K562 (cell line): Measurements from ENCODE around the gene CLCN6. TPM values are rescaled to one million over a fixed set of nuclear protein-coding genes. Genes with fewer than 3 reads are reported as not detected.

Source experiments
- NR4A1 ChIP-seq, 2 experiments: fragments of 250-450 bp in 1 of 2; fragments of 450-650 bp in 1 of 2; sonication (Bioruptor Pico) in 1 of 2; IDR thresholded peaks; 2 replicates each; pipeline versions ENCODE4 v1.4.0 to v1.6.1; 2016 to 2020; ENCODE audit warnings: mild to moderate bottlenecking in 2 of 2, missing compliant biosample characterization in 1 of 2, missing genetic modification characterization in 1 of 2, moderate library complexity in 1 of 2
- PML ChIP-seq: IDR thresholded peaks from 2 replicates; pipeline ENCODE4 v1.6.1; 2012; ENCODE audit warnings: low read length, inconsistent platforms
- POLR2AphosphoS5 ChIP-seq: IDR thresholded peaks from 2 replicates; pipeline ENCODE4 v1.6.1; 2011; ENCODE audit warnings: mild to moderate bottlenecking, low read depth, low read length, moderate library complexity; ENCODE audit not compliant: control insufficient read depth, insufficient read depth
- POLR2G ChIP-seq: fragments of 200-400 bp; formaldehyde crosslinking; IDR thresholded peaks from 2 replicates; pipeline ENCODE4 v1.6.1; 2017; ENCODE audit warnings: low read depth, mild to moderate bottlenecking, antibody characterized with exemption, low read length, moderate library complexity
- RFX7 ChIP-seq: fragments of 250-450 bp; sonication (Bioruptor Pico); IDR thresholded peaks from 2 replicates; pipeline ENCODE4 v1.5.1; 2021; ENCODE audit warnings: mild to moderate bottlenecking
- SMC3 ChIP-seq: conservative IDR thresholded peaks from 2 replicates; pipeline ENCODE4 v1.6.1; 2011; ENCODE audit warnings: low read depth, low read length, improper control_type of control experiment; ENCODE audit not compliant: insufficient read depth
- TRIM28 ChIP-seq: fragments of 450-650 bp; IDR thresholded peaks from 2 replicates; pipeline ENCODE4 v1.6.1; 2017
- ZNF764 ChIP-seq: fragments of 250-450 bp; sonication (Bioruptor Pico); IDR thresholded peaks from 2 replicates; pipeline ENCODE4 v1.4.0; 2020; ENCODE audit warnings: low read depth, mild to moderate bottlenecking, moderate library complexity
- ZNF77 ChIP-seq: fragments of 250-450 bp; sonication (Bioruptor Pico); IDR thresholded peaks from 2 replicates; pipeline ENCODE4 v1.5.0; 2020
- polyA plus RNA-seq, 8 experiments: library from polyadenylated mRNA; depleted of rRNA in 4 of 8; stranded (reverse) in 5 of 8; unstranded in 3 of 8; fragments of >200 nt; fragmentation: Nextera tagmentation in 2 of 8; fragmentation: Illumina TruSeq in 1 of 8; extraction: Ambion mirVana in 2 of 8; extraction: Trizol in 1 of 8; gene quantifications; 2 replicates each; pipeline versions ENCODE4 v1.2.1 to v1.2.3, GENCODE V29; 2011 to 2014; ENCODE audit warnings: inconsistent platforms in 1 of 8, missing spikeins in 1 of 8
- total RNA-seq, 7 experiments: library from RNA; depleted of rRNA in 6 of 7; stranded (reverse); fragments of >200 nt in 6 of 7; fragmentation: Illumina TruSeq in 2 of 7; extraction: Trizol in 2 of 7; gene quantifications; 2 replicates each; pipeline versions ENCODE4 v1.2.1 to v1.2.3, GENCODE V29; 2011 to 2021; ENCODE audit warnings: low replicate concordance in 1 of 7
- TF ChIP-seq, protein P1 (sequence below): sonication (generic); formaldehyde crosslinking; IDR thresholded peaks from 2 replicates; pipeline ENCODE4 v1.8.0; 2022; ENCODE audit warnings: mild to moderate bottlenecking, missing genetic modification reagents
- TF ChIP-seq, protein P2 (sequence below), 2 experiments: IDR thresholded peaks in 1 of 2; conservative IDR thresholded peaks in 1 of 2; 2 replicates each; pipeline ENCODE4 v1.6.1; 2016; ENCODE audit warnings: low read depth in 2 of 2, mild to moderate bottlenecking in 1 of 2, missing compliant biosample characterization in 1 of 2, missing genetic modification characterization in 1 of 2, moderate library complexity in 1 of 2
- TF ChIP-seq, protein P3 (sequence below): fragments of 200-800 bp; sonication (Bioruptor generic); IDR thresholded peaks from 2 replicates; pipeline ENCODE4 v1.6.1; 2016; ENCODE audit warnings: missing genetic modification characterization, missing compliant biosample characterization

CLCN6 gene
- total and polyA plus RNA-seq, 9 of the 15 experiments (the other 6 are each of a cell fraction or from before 2014, with no cell fraction given): 2.0 to 21.8 (median 13.6) TPM

DNA sequence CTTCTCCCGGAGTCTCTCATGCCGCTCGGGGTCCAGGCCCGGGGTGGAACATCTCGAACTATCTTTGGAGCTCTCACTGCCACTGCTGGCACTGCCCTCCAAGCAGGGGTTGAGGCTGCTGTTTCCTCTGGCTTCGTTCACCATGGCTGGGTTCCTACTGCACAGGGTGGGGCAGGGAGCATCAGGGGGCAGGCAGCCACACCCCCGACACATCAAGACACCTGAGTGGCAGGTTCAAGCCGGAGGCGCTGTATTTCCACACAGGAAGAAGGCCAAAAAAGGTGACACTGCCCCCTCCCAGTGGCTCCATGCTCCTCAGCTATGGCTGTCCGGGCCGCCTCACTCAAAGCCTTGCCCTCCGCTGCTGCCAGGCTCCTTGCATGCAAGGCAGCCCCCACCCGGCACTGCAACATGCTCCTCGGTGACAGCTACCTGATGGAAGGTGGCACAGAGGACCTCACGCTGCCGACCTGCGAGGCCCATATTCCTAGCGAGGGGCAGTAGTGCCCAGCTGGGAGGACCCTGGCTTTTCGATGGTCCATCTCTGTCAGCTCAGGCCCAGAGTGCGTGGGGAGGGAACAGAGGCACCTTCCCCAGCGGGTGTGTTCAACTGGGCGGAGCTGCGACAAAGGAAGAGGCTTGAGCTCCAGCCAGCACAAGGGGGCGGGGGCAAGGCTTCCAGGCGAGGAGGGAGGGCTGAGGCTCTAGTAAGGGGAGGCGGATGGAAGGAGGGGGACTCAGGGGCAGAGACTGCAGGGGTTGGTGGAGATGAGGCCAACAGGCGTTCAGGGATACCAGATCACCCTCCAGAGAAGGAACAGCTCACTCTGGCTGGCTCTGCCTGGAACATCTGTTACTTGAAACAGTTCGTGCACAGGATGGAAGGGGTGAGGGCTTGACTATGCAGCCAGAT lies 2.8 kb upstream of the CLCN6 start (continued):
- no peak for TF ChIP-seq NR4A1 (CRISPR knock-in tag; IDR thresholded peaks at IDR 0.05)
- no peak for TF ChIP-seq NR4A1 (tag; IDR thresholded peaks at IDR 0.05)
- TF ChIP-seq PML: peak; percentile 71; the same call in 1 of the 2 replicates
- no peak for TF ChIP-seq ZNF764
- no peak for TF ChIP-seq ZNF77 (CRISPR knock-in tag)
- no peak for TF ChIP-seq RFX7 (CRISPR knock-in tag)
- TF ChIP-seq POLR2AphosphoS5: peak; percentile 32; the same call in 1 of the 2 replicates
- no peak for TF ChIP-seq SMC3
- peak; percentile 88 for TF ChIP-seq POLR2G
- TF ChIP-seq, protein P1, sequence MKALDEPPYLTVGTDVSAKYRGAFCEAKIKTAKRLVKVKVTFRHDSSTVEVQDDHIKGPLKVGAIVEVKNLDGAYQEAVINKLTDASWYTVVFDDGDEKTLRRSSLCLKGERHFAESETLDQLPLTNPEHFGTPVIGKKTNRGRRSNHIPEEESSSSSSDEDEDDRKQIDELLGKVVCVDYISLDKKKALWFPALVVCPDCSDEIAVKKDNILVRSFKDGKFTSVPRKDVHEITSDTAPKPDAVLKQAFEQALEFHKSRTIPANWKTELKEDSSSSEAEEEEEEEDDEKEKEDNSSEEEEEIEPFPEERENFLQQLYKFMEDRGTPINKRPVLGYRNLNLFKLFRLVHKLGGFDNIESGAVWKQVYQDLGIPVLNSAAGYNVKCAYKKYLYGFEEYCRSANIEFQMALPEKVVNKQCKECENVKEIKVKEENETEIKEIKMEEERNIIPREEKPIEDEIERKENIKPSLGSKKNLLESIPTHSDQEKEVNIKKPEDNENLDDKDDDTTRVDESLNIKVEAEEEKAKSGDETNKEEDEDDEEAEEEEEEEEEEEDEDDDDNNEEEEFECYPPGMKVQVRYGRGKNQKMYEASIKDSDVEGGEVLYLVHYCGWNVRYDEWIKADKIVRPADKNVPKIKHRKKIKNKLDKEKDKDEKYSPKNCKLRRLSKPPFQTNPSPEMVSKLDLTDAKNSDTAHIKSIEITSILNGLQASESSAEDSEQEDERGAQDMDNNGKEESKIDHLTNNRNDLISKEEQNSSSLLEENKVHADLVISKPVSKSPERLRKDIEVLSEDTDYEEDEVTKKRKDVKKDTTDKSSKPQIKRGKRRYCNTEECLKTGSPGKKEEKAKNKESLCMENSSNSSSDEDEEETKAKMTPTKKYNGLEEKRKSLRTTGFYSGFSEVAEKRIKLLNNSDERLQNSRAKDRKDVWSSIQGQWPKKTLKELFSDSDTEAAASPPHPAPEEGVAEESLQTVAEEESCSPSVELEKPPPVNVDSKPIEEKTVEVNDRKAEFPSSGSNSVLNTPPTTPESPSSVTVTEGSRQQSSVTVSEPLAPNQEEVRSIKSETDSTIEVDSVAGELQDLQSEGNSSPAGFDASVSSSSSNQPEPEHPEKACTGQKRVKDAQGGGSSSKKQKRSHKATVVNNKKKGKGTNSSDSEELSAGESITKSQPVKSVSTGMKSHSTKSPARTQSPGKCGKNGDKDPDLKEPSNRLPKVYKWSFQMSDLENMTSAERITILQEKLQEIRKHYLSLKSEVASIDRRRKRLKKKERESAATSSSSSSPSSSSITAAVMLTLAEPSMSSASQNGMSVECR (CRISPR knock-in tag): peak; percentile 98
- TF ChIP-seq, protein P2, sequence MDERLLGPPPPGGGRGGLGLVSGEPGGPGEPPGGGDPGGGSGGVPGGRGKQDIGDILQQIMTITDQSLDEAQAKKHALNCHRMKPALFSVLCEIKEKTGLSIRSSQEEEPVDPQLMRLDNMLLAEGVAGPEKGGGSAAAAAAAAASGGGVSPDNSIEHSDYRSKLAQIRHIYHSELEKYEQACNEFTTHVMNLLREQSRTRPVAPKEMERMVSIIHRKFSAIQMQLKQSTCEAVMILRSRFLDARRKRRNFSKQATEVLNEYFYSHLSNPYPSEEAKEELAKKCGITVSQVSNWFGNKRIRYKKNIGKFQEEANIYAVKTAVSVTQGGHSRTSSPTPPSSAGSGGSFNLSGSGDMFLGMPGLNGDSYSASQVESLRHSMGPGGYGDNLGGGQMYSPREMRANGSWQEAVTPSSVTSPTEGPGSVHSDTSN (CRISPR knock-in tag; IDR thresholded peaks at IDR 0.05; ENCODE audit: low read depth): no peak
- TF ChIP-seq, protein P2 (tag; conservative IDR thresholded peaks at IDR 0.05; ENCODE audit: low read depth): no peak
- TF ChIP-seq, protein P3, sequence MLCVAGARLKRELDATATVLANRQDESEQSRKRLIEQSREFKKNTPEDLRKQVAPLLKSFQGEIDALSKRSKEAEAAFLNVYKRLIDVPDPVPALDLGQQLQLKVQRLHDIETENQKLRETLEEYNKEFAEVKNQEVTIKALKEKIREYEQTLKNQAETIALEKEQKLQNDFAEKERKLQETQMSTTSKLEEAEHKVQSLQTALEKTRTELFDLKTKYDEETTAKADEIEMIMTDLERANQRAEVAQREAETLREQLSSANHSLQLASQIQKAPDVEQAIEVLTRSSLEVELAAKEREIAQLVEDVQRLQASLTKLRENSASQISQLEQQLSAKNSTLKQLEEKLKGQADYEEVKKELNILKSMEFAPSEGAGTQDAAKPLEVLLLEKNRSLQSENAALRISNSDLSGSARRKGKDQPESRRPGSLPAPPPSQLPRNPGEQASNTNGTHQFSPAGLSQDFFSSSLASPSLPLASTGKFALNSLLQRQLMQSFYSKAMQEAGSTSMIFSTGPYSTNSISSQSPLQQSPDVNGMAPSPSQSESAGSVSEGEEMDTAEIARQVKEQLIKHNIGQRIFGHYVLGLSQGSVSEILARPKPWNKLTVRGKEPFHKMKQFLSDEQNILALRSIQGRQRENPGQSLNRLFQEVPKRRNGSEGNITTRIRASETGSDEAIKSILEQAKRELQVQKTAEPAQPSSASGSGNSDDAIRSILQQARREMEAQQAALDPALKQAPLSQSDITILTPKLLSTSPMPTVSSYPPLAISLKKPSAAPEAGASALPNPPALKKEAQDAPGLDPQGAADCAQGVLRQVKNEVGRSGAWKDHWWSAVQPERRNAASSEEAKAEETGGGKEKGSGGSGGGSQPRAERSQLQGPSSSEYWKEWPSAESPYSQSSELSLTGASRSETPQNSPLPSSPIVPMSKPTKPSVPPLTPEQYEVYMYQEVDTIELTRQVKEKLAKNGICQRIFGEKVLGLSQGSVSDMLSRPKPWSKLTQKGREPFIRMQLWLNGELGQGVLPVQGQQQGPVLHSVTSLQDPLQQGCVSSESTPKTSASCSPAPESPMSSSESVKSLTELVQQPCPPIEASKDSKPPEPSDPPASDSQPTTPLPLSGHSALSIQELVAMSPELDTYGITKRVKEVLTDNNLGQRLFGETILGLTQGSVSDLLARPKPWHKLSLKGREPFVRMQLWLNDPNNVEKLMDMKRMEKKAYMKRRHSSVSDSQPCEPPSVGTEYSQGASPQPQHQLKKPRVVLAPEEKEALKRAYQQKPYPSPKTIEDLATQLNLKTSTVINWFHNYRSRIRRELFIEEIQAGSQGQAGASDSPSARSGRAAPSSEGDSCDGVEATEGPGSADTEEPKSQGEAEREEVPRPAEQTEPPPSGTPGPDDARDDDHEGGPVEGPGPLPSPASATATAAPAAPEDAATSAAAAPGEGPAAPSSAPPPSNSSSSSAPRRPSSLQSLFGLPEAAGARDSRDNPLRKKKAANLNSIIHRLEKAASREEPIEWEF (CRISPR knock-in tag): no peak
- peak; percentile 13; the same call in 1 of the 2 replicates for TF ChIP-seq TRIM28
